IMR-90 (cell line): Measurements from ENCODE around the gene FBN3. TPM values are rescaled to one million over a fixed set of nuclear protein-coding genes. Genes with fewer than 3 reads are reported as not detected.

Experiments used
- ATAC-seq: fragments of 200-7000 bp; cut with Tn5 transposase; 2 replicates; pipeline ENCODE4 v1.9.1; 2020; ENCODE audit warnings: low read depth, mild to moderate bottlenecking, moderate library complexity
- BruUV-seq: library from RNA; stranded (reverse); fragments of 400-500 nt; replicated peaks from 2 replicates; lab custom pipeline; 2021; lab: Mats Ljungman, UMichigan
- CTCF ChIA-PET: fragments of 300-600 bp; formaldehyde crosslinking; extraction: SDS; loops from one replicate; lab custom pipeline; 2021; ENCODE audit warnings: antibody characterized with exemption; lab: Yijun Ruan, JAX
- POLR2A ChIA-PET: fragments of 300-600 bp; sonication (Branson Sonifier 250); formaldehyde crosslinking; loops from one replicate; lab custom pipeline; 2022; ENCODE audit warnings: antibody characterized with exemption; ENCODE audit not compliant: unreplicated experiment; lab: Charles Lee
- DNase-seq: peaks from one replicate; pipeline ENCODE4 v3.0.0; 2013
- H2AFZ ChIP-seq: replicated peaks from 2 replicates; pipeline ENCODE3; 2013; ENCODE audit warnings: low read length, mild to moderate bottlenecking; ENCODE audit not compliant: poor library complexity
- H2AK5ac ChIP-seq: 2 replicates; pipeline ENCODE4 v1.6.1; 2013; ENCODE audit warnings: low read depth, low read length, inconsistent platforms
- H2AK9ac ChIP-seq: replicated peaks from 2 replicates; pipeline ENCODE3; 2013; ENCODE audit warnings: mild to moderate bottlenecking, low read depth, low read length, moderate library complexity; ENCODE audit not compliant: poor library complexity
- H2BK120ac ChIP-seq: 2 replicates; pipeline ENCODE4 v1.6.1; 2013; ENCODE audit warnings: low read depth, low read length, inconsistent platforms
- H2BK15ac ChIP-seq: 3 replicates; pipeline ENCODE4 v1.6.1; 2013; ENCODE audit warnings: low read depth, low read length, inconsistent platforms
- H2BK20ac ChIP-seq: 2 replicates; pipeline ENCODE4 v1.6.1; 2013; ENCODE audit warnings: low read depth, mild to moderate bottlenecking, inconsistent platforms, low read length, moderate library complexity
- H2BK5ac ChIP-seq: 2 replicates; pipeline ENCODE4 v1.6.1; 2013; ENCODE audit warnings: mild to moderate bottlenecking, low read depth, low read length, inconsistent platforms; ENCODE audit not compliant: poor library complexity, severe bottlenecking
- H3K14ac ChIP-seq: replicated peaks from 2 replicates; pipeline ENCODE4 v1.6.1; 2013; ENCODE audit warnings: low read depth, low read length, inconsistent platforms
- H3K18ac ChIP-seq: 2 replicates; pipeline ENCODE4 v1.6.1; 2013; ENCODE audit warnings: low read depth, low read length, control low read depth
- H3K23ac ChIP-seq: 2 replicates; pipeline ENCODE4 v1.6.1; 2013; ENCODE audit warnings: low read depth, low read length, inconsistent platforms
- H3K27ac ChIP-seq: 2 replicates; pipeline ENCODE4 v1.5.1; 2013; ENCODE audit warnings: mild to moderate bottlenecking, control low read depth, low read length; ENCODE audit not compliant: insufficient read depth
- H3K27me3 ChIP-seq: 2 replicates; pipeline ENCODE4 v1.6.1; 2013; ENCODE audit warnings: low read length; ENCODE audit not compliant: control insufficient read depth, insufficient read depth
- H3K36me3 ChIP-seq: 2 replicates; pipeline ENCODE4 v1.6.1; 2013; ENCODE audit warnings: low read length, mixed read lengths; ENCODE audit not compliant: control insufficient read depth, insufficient read depth
- H3K4ac ChIP-seq: 2 replicates; pipeline ENCODE4 v1.6.1; 2013; ENCODE audit warnings: low read depth, low read length, inconsistent platforms
- H3K4me1 ChIP-seq: 2 replicates; pipeline ENCODE4 v1.6.1; 2013; ENCODE audit warnings: low read length, mixed read lengths; ENCODE audit not compliant: control insufficient read depth, insufficient read depth
- H3K4me2 ChIP-seq: 2 replicates; pipeline ENCODE4 v1.6.1; 2013; ENCODE audit warnings: low read depth, mild to moderate bottlenecking, control low read depth, low read length, moderate library complexity
- H3K4me3 ChIP-seq: 2 replicates; pipeline ENCODE4 v1.5.1; 2013; ENCODE audit warnings: low read depth, mild to moderate bottlenecking, control low read depth, low read length, moderate library complexity; ENCODE audit not compliant: insufficient read depth
- H3K56ac ChIP-seq: 2 replicates; pipeline ENCODE4 v1.6.1; 2013; ENCODE audit warnings: low read length, inconsistent platforms; ENCODE audit not compliant: insufficient read depth; ENCODE audit errors: extremely low read depth
- H3K79me1 ChIP-seq, 2 experiments: 2 replicates each; pipeline ENCODE4 v1.6.1; 2013; ENCODE audit warnings: low read length in 2 of 2, inconsistent platforms in 1 of 2, low read depth in 1 of 2
- H3K9ac ChIP-seq: 2 replicates; pipeline ENCODE4 v1.6.1; 2013; ENCODE audit warnings: low read depth, low read length, control low read depth
- H3K9me1 ChIP-seq: 2 replicates; pipeline ENCODE4 v1.6.1; 2013; ENCODE audit warnings: low read length, inconsistent platforms; ENCODE audit not compliant: insufficient read depth
- H3K9me3 ChIP-seq: 2 replicates; pipeline ENCODE4 v1.6.1; 2013; ENCODE audit warnings: low read length; ENCODE audit not compliant: control insufficient read depth, insufficient read depth
- H4K20me1 ChIP-seq: 2 replicates; pipeline ENCODE4 v1.6.1; 2013; ENCODE audit warnings: low read length, inconsistent platforms; ENCODE audit not compliant: insufficient read depth
- H4K5ac ChIP-seq: 2 replicates; pipeline ENCODE4 v1.6.1; 2013; ENCODE audit warnings: mild to moderate bottlenecking, low read depth, low read length, control low read depth
- H4K8ac ChIP-seq, 2 experiments: 2 replicates each; pipeline ENCODE4 v1.6.1; 2013; ENCODE audit warnings: low read depth in 2 of 2, low read length in 2 of 2, control low read depth in 1 of 2, inconsistent platforms in 1 of 2
- H4K91ac ChIP-seq: 2 replicates; pipeline ENCODE4 v1.6.1; 2013; ENCODE audit warnings: low read depth, low read length, inconsistent platforms; ENCODE audit not compliant: insufficient read depth
- BHLHE40 ChIP-seq: fragments of 150-350 bp; IDR thresholded peaks from 2 replicates; pipeline ENCODE4 v1.6.1; 2016; ENCODE audit warnings: mild to moderate bottlenecking, low read depth, low read length
- CEBPB ChIP-seq: IDR thresholded peaks from 2 replicates; pipeline ENCODE4 v1.6.1; 2012; ENCODE audit warnings: low read depth, low read length, improper control_type of control experiment
- CTCF ChIP-seq: conservative IDR thresholded peaks from 2 replicates; pipeline ENCODE4 v1.5.1; 2012; ENCODE audit warnings: mild to moderate bottlenecking, low read depth, low read length, improper control_type of control experiment
- NFE2L2 ChIP-seq: fragments of 150-350 bp; IDR thresholded peaks from 2 replicates; pipeline ENCODE4 v1.6.1; 2016; ENCODE audit warnings: low read depth, mild to moderate bottlenecking, low read length
- RAD21 ChIP-seq: IDR thresholded peaks from 2 replicates; pipeline ENCODE4 v1.6.1; 2012; ENCODE audit warnings: low read length, improper control_type of control experiment
- RFX5 ChIP-seq: IDR thresholded peaks from 2 replicates; pipeline ENCODE4 v1.8.0; 2012; ENCODE audit warnings: low read depth, mild to moderate bottlenecking, low read length, moderate library complexity
- USF2 ChIP-seq: fragments of 150-350 bp; IDR thresholded peaks from 2 replicates; pipeline ENCODE4 v1.6.1; 2017; ENCODE audit warnings: mild to moderate bottlenecking, antibody characterized with exemption, low read length, low read depth
- WGBS, 2 experiments: methylation state at CpG; one replicate each; pipeline versions ENCODE4 v1.1.5 to v1.1.7; 2013; ENCODE audit warnings: missing lambda C conversion rate in 2 of 2; ENCODE audit not compliant: insufficient read length in 1 of 2; ENCODE audit errors: extremely low coverage in 2 of 2; 5-methylcytosine and 5-hydroxymethylcytosine counted together
- dilution Hi-C: fragments of 300-500 bp; cut with HindIII; formaldehyde crosslinking; loops from one replicate; pipeline ENCODE4 v1.14.3; 2018; ENCODE audit warnings: low sequenced_read_pairs; ENCODE audit not compliant: unreplicated experiment
- in situ Hi-C: fragments of 300-500 bp; cut with MboI; formaldehyde crosslinking; loops from 3 replicates; pipeline ENCODE4 v1.14.3; 2019; ENCODE audit warnings: low sequenced_read_pairs, inconsistent platforms, mixed read lengths
- intact Hi-C: fragments of 100-400 bp; cut with micrococcal nuclease; formaldehyde crosslinking; loops from 2 replicates; pipeline ENCODE4 v1.10.0; 2022
- polyA plus RNA-seq, 3 experiments: library from polyadenylated mRNA; depleted of rRNA; stranded (reverse); fragments of >200 nt; gene quantifications; 2 replicates each; pipeline ENCODE4 v1.2.3, GENCODE V29; 2012; ENCODE audit warnings: low replicate concordance in 1 of 3
- total RNA-seq: library from RNA; depleted of rRNA; stranded (reverse); fragments of >200 nt; gene quantifications from 2 replicates; pipeline ENCODE4 v1.2.3, GENCODE V29; 2012

The FBN3 gene
- total and polyA plus RNA-seq, 2 of the 4 experiments (the other 2 are of a cell fraction), result not detected

DNA sequence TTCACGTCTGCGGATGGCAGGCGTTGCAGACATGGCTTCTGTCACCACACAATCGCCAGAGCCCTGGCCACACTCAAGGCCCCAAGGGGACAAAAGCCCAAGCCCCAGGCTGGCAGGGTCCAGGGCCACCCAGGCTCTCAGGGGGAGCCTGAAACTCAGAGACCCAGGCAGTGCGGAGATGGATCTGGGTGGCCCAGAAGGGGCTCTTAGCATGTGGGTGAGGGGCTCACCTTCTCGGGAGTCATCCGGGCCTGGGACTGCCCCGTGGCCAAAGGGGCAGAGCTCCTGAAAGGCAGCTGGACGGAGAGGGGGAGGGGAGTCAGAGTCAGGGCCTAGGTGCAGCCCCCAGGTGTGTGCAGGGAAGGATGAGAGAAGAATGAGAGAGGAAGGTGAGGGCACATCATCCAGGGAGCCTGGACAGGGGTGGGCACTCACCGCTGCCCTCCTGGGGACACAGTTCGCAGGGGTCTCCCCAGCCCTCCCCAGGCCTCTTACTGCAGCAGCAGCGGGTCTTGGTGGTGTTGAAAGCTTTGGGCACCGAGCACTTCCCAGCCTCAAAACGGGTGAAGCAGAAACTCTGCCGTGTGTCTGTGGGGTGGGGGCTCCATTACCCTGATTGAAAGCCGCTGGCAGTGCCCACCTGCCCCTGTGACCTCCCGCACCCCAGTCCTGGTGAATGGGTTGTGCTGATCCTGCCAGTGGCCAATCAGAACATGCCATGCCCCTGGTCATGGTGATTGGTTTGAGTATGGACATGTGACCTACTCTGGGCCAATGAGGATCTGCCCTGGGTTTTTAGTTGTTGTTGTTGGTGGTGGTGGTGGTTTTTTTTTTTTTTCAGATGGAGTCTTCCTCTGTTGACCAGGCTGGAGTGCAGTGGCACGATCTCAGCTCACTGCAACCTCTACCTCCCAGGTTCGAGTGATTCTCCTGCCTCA lies 59.5 kb downstream of the FBN3 start:
- H3K4me2 ChIP-seq, result no peak overlapping the region
- no peak overlapping the region for H3K56ac ChIP-seq
- H2BK15ac ChIP-seq, result no peak overlapping the region
- no peak overlapping the region for H3K9ac ChIP-seq
- peaks cover 16% of the 10 kb centered on the region for H3K9me3 ChIP-seq
- H3K79me1 ChIP-seq, result no peaks in the 10 kb centered on the region
- BruUV-seq, result no TSS peak
- no peak overlapping the region for H2BK120ac ChIP-seq
- no peak overlapping the region for H3K4me3 ChIP-seq
- no peak overlapping the region for H3K4ac ChIP-seq
- H4K20me1 ChIP-seq, result no peaks in the 10 kb centered on the region
- no peak overlapping the region for H2AFZ ChIP-seq
- H3K9me1 ChIP-seq, result no peaks in the 10 kb centered on the region
- no peaks in the 10 kb centered on the region for H3K4me1 ChIP-seq
- H2AK9ac ChIP-seq, result no peak overlapping the region
- no peaks in the 10 kb centered on the region for H3K27me3 ChIP-seq
- no peak overlapping the region for H4K5ac ChIP-seq
- H2BK20ac ChIP-seq, result no peak overlapping the region
- no peak overlapping the region for H3K14ac ChIP-seq
- H2AK5ac ChIP-seq, result no peak overlapping the region
- H3K27ac ChIP-seq, result no peak overlapping the region
- no peaks in the 10 kb centered on the region for H3K36me3 ChIP-seq
- ATAC-seq, result no peak
- H2BK5ac ChIP-seq, result no peak overlapping the region
- POLR2A ChIA-PET, result no interaction called here
- CTCF ChIA-PET, result no interaction called here
- no peak overlapping the region for H4K8ac ChIP-seq
- H4K91ac ChIP-seq, result no peak overlapping the region
- no peak for TF ChIP-seq USF2
- TF ChIP-seq CEBPB, result no peak
- no peak for TF ChIP-seq NFE2L2
- TF ChIP-seq BHLHE40, result no peak
- TF ChIP-seq CTCF, result no peak
- TF ChIP-seq RFX5, result no peak
- TF ChIP-seq RAD21, result no peak
- no peak overlapping the region for H3K23ac ChIP-seq
- intact Hi-C loops (no loop called here), dilution Hi-C loops (no loop called here), in situ Hi-C loops (no loop called here)
- no peak for DNase-seq
- H3K18ac ChIP-seq, result no peak overlapping the region
- 60% methylated on average over 8 of the region's 19 CpGs; no CpG with 5 or more reads in 1 of the 2 experiments for WGBS, 2 experiments
